Parathyroid adenoma (tissue), 2 donors: ENCODE measurements around the gene SLC25A6.

Experiments
- H2AFZ ChIP-seq: fragments of 300-600 bp; sonication (generic); one replicate; pipeline ENCODE4 v1.7.0; 2017; ENCODE audit warnings: antibody characterized with exemption, mild to moderate bottlenecking
- H3K27ac ChIP-seq: fragments of 300-600 bp; sonication (generic); one replicate; pipeline ENCODE4 v1.7.0; 2017
- H3K27me3 ChIP-seq: fragments of 300-600 bp; sonication (generic); one replicate; pipeline ENCODE4 v1.7.0; 2017; ENCODE audit warnings: low read length; ENCODE audit not compliant: control insufficient read depth, insufficient read depth
- H3K36me3 ChIP-seq: fragments of 300-600 bp; sonication (generic); one replicate; pipeline ENCODE4 v1.7.0; 2017; ENCODE audit warnings: low read length; ENCODE audit not compliant: control insufficient read depth, insufficient read depth
- H3K4me1 ChIP-seq: fragments of 300-600 bp; sonication (generic); one replicate; pipeline ENCODE4 v1.7.0; 2017; ENCODE audit warnings: control low read depth
- H3K4me2 ChIP-seq: fragments of 300-600 bp; sonication (generic); one replicate; pipeline ENCODE4 v1.7.0; 2017; ENCODE audit warnings: low read length
- H3K4me3 ChIP-seq: fragments of 300-600 bp; sonication (generic); one replicate; pipeline ENCODE4 v1.7.0; 2017; ENCODE audit warnings: low read depth, low read length
- H3K79me2 ChIP-seq: fragments of 300-600 bp; sonication (generic); one replicate; pipeline ENCODE4 v1.7.0; 2017; ENCODE audit warnings: control low read depth
- H3K9ac ChIP-seq: fragments of 300-600 bp; sonication (generic); one replicate; pipeline ENCODE4 v1.7.0; 2017; ENCODE audit warnings: mild to moderate bottlenecking
- H3K9me3 ChIP-seq: fragments of 300-600 bp; sonication (generic); one replicate; pipeline ENCODE4 v1.7.0; 2017; ENCODE audit warnings: low read length; ENCODE audit not compliant: control insufficient read depth
- CTCF ChIP-seq: fragments of 300-600 bp; sonication (generic); IDR thresholded peaks from one replicate; pipeline ENCODE4 v1.7.0; 2017; ENCODE audit warnings: antibody characterized with exemption, mild to moderate bottlenecking
- donor health status: primary hyperparathyroidism.

Gene SLC25A6

GRCh38 chrX:1390621-1391369 lies 1.1 kb downstream of the SLC25A6 start:
- no peaks in the 10 kb centered on the region for H3K36me3 ChIP-seq
- no peaks in the 10 kb centered on the region for H3K27me3 ChIP-seq
- peak overlapping the region; percentile 100 for H3K4me3 ChIP-seq
- H3K9ac ChIP-seq: no peak overlapping the region
- no peak overlapping the region for H2AFZ ChIP-seq
- H3K4me1 ChIP-seq: no peaks in the 10 kb centered on the region
- H3K4me2 ChIP-seq: peak overlapping the region; percentile 81
- TF ChIP-seq CTCF: no peak
- peak overlapping the region; percentile 100 for H3K27ac ChIP-seq
- H3K79me2 ChIP-seq: peaks cover 30% of the 10 kb centered on the region
- H3K9me3 ChIP-seq: no peaks in the 10 kb centered on the region

DNA sequence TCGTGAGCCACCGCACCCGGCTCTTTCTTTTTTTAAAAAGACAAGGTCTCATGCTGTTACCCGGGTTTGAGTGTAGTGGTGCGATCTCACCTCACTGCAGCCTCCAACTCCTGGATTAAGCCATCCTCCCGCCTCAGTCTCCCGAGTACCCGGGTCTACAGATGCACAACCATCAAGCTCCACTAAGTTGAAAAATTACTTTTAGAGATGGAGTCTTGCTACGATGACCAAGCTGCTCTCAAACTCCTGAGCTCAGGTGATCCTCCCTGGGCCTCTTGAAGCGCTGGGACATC lies 2.0 kb downstream of the SLC25A6 start:
- TF ChIP-seq CTCF: no peak
- H3K79me2 ChIP-seq: peaks cover 30% of the 10 kb centered on the region
- H3K27me3 ChIP-seq: no peaks in the 10 kb centered on the region
- H2AFZ ChIP-seq: no peak overlapping the region
- no peaks in the 10 kb centered on the region for H3K9me3 ChIP-seq
- H3K4me2 ChIP-seq: peak overlapping the region; percentile 39
- no peak overlapping the region for H3K27ac ChIP-seq
- no peaks in the 10 kb centered on the region for H3K36me3 ChIP-seq
- no peaks in the 10 kb centered on the region for H3K4me1 ChIP-seq
- no peak overlapping the region for H3K4me3 ChIP-seq
- H3K9ac ChIP-seq: no peak overlapping the region

DNA sequence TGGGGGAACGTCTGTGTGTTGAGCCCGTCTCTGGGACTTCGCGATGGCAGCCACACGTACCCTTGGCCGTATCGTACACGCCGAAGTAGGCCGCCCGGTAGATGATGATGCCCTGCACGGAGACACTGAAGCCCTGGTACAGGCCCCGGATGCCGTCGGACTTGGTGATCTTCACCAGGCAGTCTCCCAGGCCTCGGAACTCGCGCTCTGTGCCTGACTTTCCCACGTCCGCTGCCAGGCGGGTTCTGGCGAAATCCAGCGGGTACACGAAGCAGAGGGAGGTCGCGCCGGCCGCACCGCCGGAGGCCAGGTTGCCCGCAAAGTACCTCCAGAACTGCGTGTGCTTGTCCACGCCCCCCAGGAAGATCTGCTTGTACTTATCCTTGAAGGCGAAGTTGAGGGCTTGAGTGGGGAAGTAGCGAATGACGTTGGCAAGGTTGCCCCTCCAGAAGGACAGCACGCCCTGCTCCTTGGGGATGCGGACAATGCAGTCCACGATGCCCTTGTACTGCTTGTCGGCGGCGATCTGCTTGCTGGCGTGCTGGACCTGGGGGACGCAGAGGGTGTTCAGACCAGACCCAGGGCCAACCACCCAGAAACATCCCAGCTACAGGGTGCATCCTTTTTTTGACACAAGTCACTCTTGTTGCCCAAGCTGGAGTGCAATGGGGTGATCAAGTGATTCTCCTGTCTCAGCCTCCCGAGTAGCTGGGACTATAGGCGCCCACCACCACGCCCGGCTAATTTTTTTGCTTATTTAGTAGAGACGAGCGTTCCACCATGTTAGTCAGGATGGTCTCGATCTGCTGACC lies 2.5 kb downstream of the SLC25A6 start:
- no peaks in the 10 kb centered on the region for H3K9me3 ChIP-seq
- H3K27ac ChIP-seq: no peak overlapping the region
- no peak overlapping the region for H3K9ac ChIP-seq
- H3K4me3 ChIP-seq: no peak overlapping the region
- H3K79me2 ChIP-seq: peaks cover 30% of the 10 kb centered on the region
- no peak overlapping the region for H3K4me2 ChIP-seq
- no peaks in the 10 kb centered on the region for H3K36me3 ChIP-seq
- H3K4me1 ChIP-seq: no peaks in the 10 kb centered on the region
- H3K27me3 ChIP-seq: no peaks in the 10 kb centered on the region
- H2AFZ ChIP-seq: no peak overlapping the region
- no peak for TF ChIP-seq CTCF

GRCh38 chrX:1388651-1389050 lies 3.3 kb downstream of the SLC25A6 start:
- no peaks in the 10 kb centered on the region for H3K36me3 ChIP-seq
- TF ChIP-seq CTCF: no peak
- H3K27me3 ChIP-seq: no peaks in the 10 kb centered on the region
- H2AFZ ChIP-seq: no peak overlapping the region
- H3K9me3 ChIP-seq: no peaks in the 10 kb centered on the region
- no peak overlapping the region for H3K9ac ChIP-seq
- no peaks in the 10 kb centered on the region for H3K4me1 ChIP-seq
- no peak overlapping the region for H3K27ac ChIP-seq
- no peak overlapping the region for H3K4me2 ChIP-seq
- H3K4me3 ChIP-seq: no peak overlapping the region
- peaks cover 30% of the 10 kb centered on the region for H3K79me2 ChIP-seq
